Keratinocyte (primary cell): ENCODE results near the gene MORF4L1.

Source experiments
- CTCF ChIP-seq, 3 experiments: IDR thresholded peaks in 1 of 3; conservative IDR thresholded peaks in 1 of 3; optimal IDR thresholded peaks in 1 of 3; 2 replicates in 2 of 3; 3 replicates in 1 of 3; pipeline versions ENCODE3 to v1.5.1; 2011; ENCODE audit warnings: low read length in 3 of 3, mild to moderate bottlenecking in 3 of 3, moderate library complexity in 2 of 3, control low read depth in 1 of 3, inconsistent platforms in 1 of 3; ENCODE audit not compliant: insufficient read depth in 2 of 3; ENCODE audit errors: extremely low read depth in 1 of 3
- EZH2 ChIP-seq: IDR thresholded peaks from one replicate; pipeline ENCODE4 v1.6.1; 2012; ENCODE audit warnings: inconsistent platforms, mild to moderate bottlenecking, low read length, moderate library complexity

- TF ChIP-seq CTCF (optimal IDR thresholded peaks at IDR 0.05 in 1 of 3, IDR thresholded peaks at IDR 0.05 in 1 of 3, conservative IDR thresholded peaks at IDR 0.05 in 1 of 3; ENCODE audit: extremely low read depth in 1 of 3, insufficient read depth in 2 of 3, low read length in 3 of 3) (no peak), EZH2 (no peak)
These were observed 73.8 kb downstream of the MORF4L1 start for GRCh38 chr15:78946493-78946892.
